Measurements from ENCODE around the gene PFDN4.

Gene PFDN4

GRCh38 chr20:54189630-54190029 lies 18.3 kb upstream of the PFDN4 start:
- Histone ChIP-seq H3K27me3 (ENCODE audit: low read length) (no peaks in the 10 kb centered on the region), H3K36me3 (ENCODE audit: low read length) (no peaks in the 10 kb centered on the region), H3K9me3 (ENCODE audit: insufficient read depth, low read length) (no peaks in the 10 kb centered on the region), H3K9me2 (replicated peaks; ENCODE audit: insufficient read depth, low read length) (no peaks in the 10 kb centered on the region), H3K4me3 (ENCODE audit: insufficient read depth, low read length, poor library complexity, severe bottlenecking) (no peak overlapping the region), H3K79me2 (ENCODE audit: insufficient read depth, low read length) (no peaks in the 10 kb centered on the region), H3K4me2 (ENCODE audit: low read depth, low read length, poor library complexity, severe bottlenecking) (no peak overlapping the region), H4K20me1 (ENCODE audit: low read depth, low read length) (no peaks in the 10 kb centered on the region), H3K9ac (ENCODE audit: low read length) (no peak overlapping the region), H3K27ac (ENCODE audit: low read depth, low read length) (no peak overlapping the region), H2AFZ (ENCODE audit: low read depth, low read length, severe bottlenecking) (no peak overlapping the region), H3F3A (ENCODE audit: insufficient read depth) (no peaks in the 10 kb centered on the region)
- TF ChIP-seq EZH2phosphoT487 (conservative IDR thresholded peaks at IDR 0.05; ENCODE audit: low read length) (no peak), CTCF (IDR thresholded peaks at IDR 0.05; ENCODE audit: insufficient read depth, low read length, poor library complexity, severe bottlenecking) (no peak)

- no peaks in the 10 kb centered on the region for H4K20me1 ChIP-seq (ENCODE audit: low read depth, low read length)
- H3K9me3 ChIP-seq (ENCODE audit: insufficient read depth, low read length), result no peaks in the 10 kb centered on the region
- no peaks in the 10 kb centered on the region for H3F3A ChIP-seq (ENCODE audit: insufficient read depth)
- H3K4me3 ChIP-seq (ENCODE audit: insufficient read depth, low read length, poor library complexity, severe bottlenecking), result no peak overlapping the region
- H3K9ac ChIP-seq (ENCODE audit: low read length), result no peak overlapping the region
- H3K79me2 ChIP-seq (ENCODE audit: insufficient read depth, low read length), result no peaks in the 10 kb centered on the region
- TF ChIP-seq CTCF (IDR thresholded peaks at IDR 0.05; ENCODE audit: insufficient read depth, low read length, poor library complexity, severe bottlenecking), result no peak
- no peak for TF ChIP-seq EZH2phosphoT487 (conservative IDR thresholded peaks at IDR 0.05; ENCODE audit: low read length)
- no peaks in the 10 kb centered on the region for H3K27me3 ChIP-seq (ENCODE audit: low read length)
- H3K27ac ChIP-seq (ENCODE audit: low read depth, low read length), result no peak overlapping the region
- H3K9me2 ChIP-seq (replicated peaks; ENCODE audit: insufficient read depth, low read length), result no peaks in the 10 kb centered on the region
- H2AFZ ChIP-seq (ENCODE audit: low read depth, low read length, severe bottlenecking), result no peak overlapping the region
- no peaks in the 10 kb centered on the region for H3K36me3 ChIP-seq (ENCODE audit: low read length)
- no peak overlapping the region for H3K4me2 ChIP-seq (ENCODE audit: low read depth, low read length, poor library complexity, severe bottlenecking)
Observed at GRCh38 chr20:54190217-54190616, 17.7 kb upstream of the PFDN4 start.

- Histone ChIP-seq H3K9me2 (replicated peaks; ENCODE audit: insufficient read depth, low read length) (no peaks in the 10 kb centered on the region), H3K9me3 (ENCODE audit: insufficient read depth, low read length) (no peaks in the 10 kb centered on the region), H3K27me3 (ENCODE audit: low read length) (no peaks in the 10 kb centered on the region), H4K20me1 (ENCODE audit: low read depth, low read length) (no peaks in the 10 kb centered on the region), H3K4me2 (ENCODE audit: low read depth, low read length, poor library complexity, severe bottlenecking) (no peak overlapping the region), H3K9ac (ENCODE audit: low read length) (no peak overlapping the region), H3K36me3 (ENCODE audit: low read length) (no peaks in the 10 kb centered on the region), H2AFZ (ENCODE audit: low read depth, low read length, severe bottlenecking) (no peak overlapping the region), H3F3A (ENCODE audit: insufficient read depth) (no peaks in the 10 kb centered on the region), H3K79me2 (ENCODE audit: insufficient read depth, low read length) (no peaks in the 10 kb centered on the region), H3K27ac (ENCODE audit: low read depth, low read length) (no peak overlapping the region), H3K4me3 (ENCODE audit: insufficient read depth, low read length, poor library complexity, severe bottlenecking) (no peak overlapping the region)
- TF ChIP-seq EZH2phosphoT487 (conservative IDR thresholded peaks at IDR 0.05; ENCODE audit: low read length) (no peak), CTCF (IDR thresholded peaks at IDR 0.05; ENCODE audit: insufficient read depth, low read length, poor library complexity, severe bottlenecking) (no peak)
Observed at GRCh38 chr20:54193817-54194216, 14.1 kb upstream of the PFDN4 start.
